GM21526 (cell line): ENCODE results near the gene ANKRD13B.

ENCODE experiments used
- ATAC-seq: cut with Tn5 transposase; IDR thresholded peaks from one replicate; pipeline ENCODE4 v1.9.1; 2021; ENCODE audit warnings: moderate library complexity; ENCODE audit not compliant: unreplicated experiment, low FRiP score

ANKRD13B gene

GRCh38 chr17:29568331-29569244 lies 24.3 kb upstream of the ANKRD13B start, which contains the start of gene TP53I13:
Gene TP53I13, plus strand, starts transcription at chr17:29568701. Its CDS starts 58 bp downstream, at chr17:29568759.
- peak; percentile 33 for ATAC-seq

GRCh38 chr17:29569245-29569950 lies 23.5 kb upstream of the ANKRD13B start:
- no peak for ATAC-seq

- no peak for ATAC-seq
These were observed 22.4 kb upstream of the ANKRD13B start for GRCh38 chr17:29570521-29570920.

GRCh38 chr17:29571486-29571882 lies 21.4 kb upstream of the ANKRD13B start:
- ATAC-seq, result no peak

GRCh38 chr17:29571883-29572681 lies 20.9 kb upstream of the ANKRD13B start:
- ATAC-seq, result no peak

GRCh38 chr17:29572691-29573557 lies 20.0 kb upstream of the ANKRD13B start:
- no peak for ATAC-seq

GRCh38 chr17:29573558-29573869 lies 19.4 kb upstream of the ANKRD13B start:
- no peak for ATAC-seq

- no peak for ATAC-seq
These were observed 18.8 kb upstream of the ANKRD13B start for GRCh38 chr17:29573871-29574731.

- ATAC-seq, result no peak
These were observed 18.0 kb upstream of the ANKRD13B start for GRCh38 chr17:29574732-29575510.

GRCh38 chr17:29575511-29576213 lies 17.3 kb upstream of the ANKRD13B start:
- ATAC-seq, result no peak

GRCh38 chr17:29576214-29577000 lies 16.5 kb upstream of the ANKRD13B start:
- ATAC-seq, result no peak

- no peak for ATAC-seq
These were observed 15.9 kb upstream of the ANKRD13B start for GRCh38 chr17:29577001-29577370.

- no peak for ATAC-seq
These were observed 15.3 kb upstream of the ANKRD13B start for GRCh38 chr17:29577385-29578211.

GRCh38 chr17:29578626-29579485 lies 14.1 kb upstream of the ANKRD13B start:
- ATAC-seq, result no peak
